GM18499 (cell line): ENCODE data around the gene CAMK2B.

ENCODE experiments used
- ATAC-seq: cut with Tn5 transposase; IDR thresholded peaks from one replicate; pipeline ENCODE4 v1.9.1; 2021; ENCODE audit warnings: moderate number of reproducible peaks; ENCODE audit not compliant: insufficient read depth, unreplicated experiment

CAMK2B gene

DNA sequence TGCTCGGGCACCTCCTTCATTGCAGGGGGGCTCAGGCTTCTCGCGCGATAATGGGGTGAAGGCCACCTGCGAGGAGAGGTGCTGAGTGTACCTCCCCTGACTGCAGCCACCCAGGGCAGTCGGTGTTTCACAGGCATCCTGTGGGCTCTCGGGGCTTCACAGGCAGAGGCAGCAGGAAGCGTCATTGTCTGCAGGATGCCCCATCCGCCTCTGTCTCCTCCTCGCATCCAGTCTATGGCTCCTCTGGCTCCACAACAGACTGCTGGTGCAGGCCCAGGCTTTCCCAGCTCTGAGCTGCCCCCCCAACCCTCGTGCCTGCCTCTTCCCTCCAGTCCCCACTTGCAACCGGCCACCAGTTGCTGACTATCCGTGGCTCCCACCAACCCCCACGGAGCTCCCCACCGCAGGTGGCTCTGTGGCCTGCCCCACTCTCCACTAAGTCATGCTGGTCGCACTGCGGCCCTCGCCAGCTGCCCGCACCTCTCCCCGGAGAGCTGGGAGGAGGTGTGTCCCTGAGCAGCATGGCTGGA is 36.5 kb downstream of the CAMK2B start:
- ATAC-seq, result no peak

GRCh38 chr7:44288381-44288685 is 37.1 kb downstream of the CAMK2B start:
- no peak for ATAC-seq

DNA sequence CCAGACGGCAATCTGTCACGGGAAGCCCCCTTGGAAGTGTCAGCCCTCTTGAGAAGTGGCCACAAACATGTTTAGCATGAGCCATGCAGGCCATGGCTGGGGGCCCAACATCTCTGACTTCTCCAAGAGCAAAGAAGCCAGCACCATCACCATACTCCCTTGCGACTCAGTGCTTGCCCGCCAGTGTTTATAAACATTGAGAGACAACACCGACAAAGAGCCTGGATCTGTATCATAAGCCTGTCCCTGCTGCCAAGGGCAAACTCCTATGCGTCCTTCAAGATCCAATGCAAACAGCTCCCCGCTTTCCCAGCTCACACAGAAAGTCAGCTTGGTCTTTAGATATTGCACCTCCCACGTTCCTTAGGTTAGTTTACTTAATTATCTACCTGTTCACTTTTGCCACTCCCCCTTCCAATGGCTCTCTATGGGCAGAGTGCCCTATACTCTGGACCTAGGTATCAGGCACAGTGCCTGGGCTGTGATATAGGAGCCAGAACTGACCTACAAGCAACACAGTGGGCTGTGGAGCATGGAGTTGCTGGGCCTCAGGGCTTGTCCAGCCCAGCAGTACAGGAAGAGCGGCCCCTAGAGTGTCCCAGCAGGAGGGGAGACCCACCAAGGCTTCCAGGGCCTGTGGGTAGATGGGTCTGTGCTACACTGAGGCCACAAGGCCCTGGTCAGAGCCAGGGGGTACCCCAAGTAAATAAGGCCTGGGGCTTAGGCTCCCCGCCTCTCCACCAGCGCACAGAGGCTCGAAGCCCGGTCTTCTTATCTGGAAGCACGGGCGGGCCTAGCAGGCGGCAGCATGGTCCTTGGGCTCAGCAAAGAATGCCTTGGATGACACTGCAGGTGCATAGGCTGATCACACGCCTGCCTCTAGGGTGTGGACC is 37.7 kb downstream of the CAMK2B start:
- ATAC-seq, result no peak

DNA sequence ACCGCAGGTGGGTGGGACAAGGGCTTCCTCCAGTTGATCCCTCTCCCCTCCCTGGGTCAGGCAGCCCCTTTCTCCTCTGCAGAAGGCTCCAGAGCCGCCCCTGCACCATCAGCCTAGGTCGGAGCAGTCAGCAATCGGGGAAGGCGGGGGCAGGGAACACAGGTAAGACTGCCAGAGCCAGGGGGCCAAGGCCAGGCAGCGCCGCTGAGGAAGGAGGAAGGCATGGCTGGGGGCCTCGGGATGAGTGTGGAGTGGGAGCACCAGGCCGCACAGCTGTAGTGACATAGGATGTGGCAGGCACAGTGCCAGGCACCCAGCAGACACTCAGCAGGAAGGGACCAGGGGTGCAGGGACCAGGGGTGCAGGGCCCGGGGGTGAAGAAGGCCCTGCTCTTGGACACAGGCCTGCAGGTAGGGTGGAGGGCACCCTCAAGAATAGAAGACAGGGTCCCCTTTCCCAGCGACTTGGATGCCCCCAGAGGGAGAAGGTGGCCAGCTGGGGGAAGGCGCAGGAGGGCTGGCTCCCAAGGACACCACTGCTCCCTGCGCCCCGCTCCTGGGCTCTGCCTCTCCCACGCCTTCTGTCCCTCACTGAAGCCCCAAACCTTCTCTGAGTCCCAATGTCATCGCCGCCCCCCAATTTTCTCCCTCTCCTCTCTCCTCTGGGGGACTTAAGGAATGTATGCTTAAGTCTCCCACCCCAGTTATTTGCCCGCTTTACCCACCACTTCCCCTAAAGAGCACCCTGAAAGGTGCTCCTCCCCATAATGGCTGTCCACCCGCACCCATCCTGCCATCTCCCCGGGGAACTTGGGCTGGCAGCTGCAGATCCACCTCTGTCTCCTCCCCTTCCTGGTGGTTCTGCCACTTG is 38.5 kb downstream of the CAMK2B start:
- no peak for ATAC-seq

DNA sequence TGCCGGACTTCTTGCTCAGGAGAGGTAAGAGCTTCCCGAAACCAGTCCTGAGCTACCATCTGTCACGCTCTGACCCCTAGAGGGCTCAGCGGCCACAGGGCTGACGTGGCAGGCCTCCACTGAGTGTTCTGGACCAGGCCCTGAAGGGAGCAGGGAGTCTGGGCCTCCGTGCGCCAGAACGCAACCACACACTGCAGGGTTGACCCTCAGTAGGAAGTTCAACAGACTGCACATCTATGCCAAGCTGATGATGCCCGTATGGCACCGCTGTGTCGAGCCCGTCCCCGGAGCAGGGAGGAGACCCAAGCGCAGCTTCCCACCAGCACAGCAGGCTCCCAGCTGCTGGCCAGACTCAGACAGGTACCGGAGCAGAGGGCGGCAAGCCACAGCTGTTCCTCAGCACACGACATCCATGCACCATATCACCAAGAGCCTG is 39.2 kb downstream of the CAMK2B start:
- ATAC-seq, result no peak

DNA sequence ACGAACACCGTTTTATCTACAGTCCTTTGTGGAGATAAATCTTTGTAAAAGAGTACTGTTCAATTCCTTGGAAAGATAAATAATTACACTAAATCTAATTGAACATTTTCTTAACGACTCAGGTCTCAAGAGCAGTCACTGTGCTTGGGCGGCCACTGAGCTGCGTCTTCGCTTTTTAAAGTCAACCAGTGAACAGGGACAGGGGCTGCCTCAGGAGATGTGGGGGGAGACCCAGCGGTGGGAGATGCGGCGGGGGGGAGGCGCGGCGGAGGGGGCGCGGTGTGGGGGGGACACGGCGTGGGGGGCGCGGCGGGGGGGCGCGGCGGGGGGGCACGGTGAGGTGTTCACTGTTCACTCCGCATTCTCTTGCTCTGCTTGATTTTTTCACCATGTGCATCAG is 39.8 kb downstream of the CAMK2B start:
- ATAC-seq, result no peak

- no peak for ATAC-seq
These were observed 40.4 kb downstream of the CAMK2B start for GRCh38 chr7:44284881-44285541.

DNA sequence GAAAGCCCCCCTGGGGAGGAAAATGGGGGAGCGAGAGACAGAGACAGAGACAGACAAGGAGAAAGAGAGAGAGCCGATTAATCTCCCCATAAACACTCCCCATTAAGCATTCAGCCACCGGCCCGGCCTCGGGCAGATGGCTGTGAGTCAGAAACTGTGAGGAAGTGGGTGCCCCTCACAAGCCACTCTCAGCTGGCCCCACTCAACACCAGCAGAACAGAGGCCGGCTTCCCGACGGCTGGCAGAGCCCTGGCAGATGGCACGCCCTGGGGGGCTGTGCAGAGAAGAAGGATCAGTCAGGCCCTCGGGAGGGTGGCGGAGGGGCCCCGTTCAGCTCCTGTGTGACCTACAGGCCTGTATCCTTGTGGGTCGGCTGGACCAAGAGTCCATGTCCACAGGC is 41.2 kb downstream of the CAMK2B start:
- ATAC-seq, result no peak

GRCh38 chr7:44283381-44284211 is 41.8 kb downstream of the CAMK2B start:
- no peak for ATAC-seq

- ATAC-seq, result no peak
These were observed 42.7 kb downstream of the CAMK2B start for GRCh38 chr7:44282601-44283171.

GRCh38 chr7:44281811-44282600 is 43.4 kb downstream of the CAMK2B start:
- ATAC-seq, result no peak

- no peak for ATAC-seq
These were observed 44.2 kb downstream of the CAMK2B start for GRCh38 chr7:44280993-44281721.

- ATAC-seq, result no peak
These were observed 44.8 kb downstream of the CAMK2B start for GRCh38 chr7:44280636-44280992.

- no peak for ATAC-seq
These were observed 45.5 kb downstream of the CAMK2B start for GRCh38 chr7:44279731-44280505.

GRCh38 chr7:44279286-44279685 is 46.1 kb downstream of the CAMK2B start:
- no peak for ATAC-seq

- no peak for ATAC-seq
These were observed 46.8 kb downstream of the CAMK2B start for GRCh38 chr7:44278451-44279161.

GRCh38 chr7:44277851-44278250 is 47.5 kb downstream of the CAMK2B start:
- no peak for ATAC-seq
